Right lobe of liver (tissue), 4 donors: Measurements from ENCODE around the gene DIP2C.

ENCODE experiments used
- POLR2A ChIP-seq: fragments of 450-650 bp; IDR thresholded peaks from one replicate; pipeline ENCODE4 v1.6.1; 2017; ENCODE audit warnings: antibody characterized with exemption, mild to moderate bottlenecking
- TF ChIP-seq, protein P1 (sequence below), 4 donors: fragments of 200-600 bp in 3 of 4; fragments of 450-650 bp in 1 of 4; IDR thresholded peaks; one replicate each; pipeline versions ENCODE4 v1.5.1 to v1.8.0; 2016 to 2022; ENCODE audit warnings: antibody characterized with exemption in 4 of 4, mild to moderate bottlenecking in 2 of 4
- donor health status: DM: no; HTN: no; CAD: no.
- donor health status: DM: no; HTN: no; CAD: no.
- donor health status: DM: no; HTN: yes; CAD: no.

DNA sequence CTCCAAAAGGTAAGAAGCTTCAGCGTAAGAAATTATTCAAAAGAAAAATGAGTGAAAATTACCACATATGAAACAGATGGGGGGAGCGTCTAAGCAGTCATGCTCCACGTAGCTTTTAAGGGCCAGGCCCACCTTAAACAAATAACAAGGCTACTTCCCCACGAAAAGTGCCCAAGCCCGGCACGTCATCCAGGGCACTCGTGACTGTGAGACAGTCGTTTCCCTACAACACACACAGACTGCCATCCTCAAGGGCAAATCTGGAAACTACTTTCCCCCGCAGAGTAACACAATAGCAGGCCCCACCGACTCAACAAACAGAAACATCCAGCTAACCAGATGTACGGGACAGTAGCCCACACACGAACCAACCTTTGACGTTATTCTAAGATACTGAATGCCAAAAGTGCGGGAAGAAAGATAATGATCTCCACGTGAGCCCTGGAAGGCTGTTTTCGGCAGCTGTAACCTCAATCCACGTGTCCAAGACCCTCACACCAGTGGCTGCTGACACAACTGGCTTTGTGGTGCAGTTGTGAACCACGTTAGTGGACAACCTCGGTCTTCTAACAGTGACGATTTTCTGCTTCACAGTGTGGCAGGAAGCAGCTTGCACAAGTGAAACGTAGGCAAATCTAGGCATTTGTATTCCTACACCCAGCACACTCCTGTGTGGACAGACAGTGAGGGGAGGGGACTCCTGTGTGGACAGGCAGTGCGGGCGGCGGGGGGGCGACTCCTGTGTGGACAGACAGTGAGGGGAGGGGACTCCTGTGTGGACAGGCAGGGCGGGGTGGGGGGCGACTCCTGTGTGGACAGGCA is 302.5 kb downstream of the DIP2C start:
- TF ChIP-seq, protein P1, sequence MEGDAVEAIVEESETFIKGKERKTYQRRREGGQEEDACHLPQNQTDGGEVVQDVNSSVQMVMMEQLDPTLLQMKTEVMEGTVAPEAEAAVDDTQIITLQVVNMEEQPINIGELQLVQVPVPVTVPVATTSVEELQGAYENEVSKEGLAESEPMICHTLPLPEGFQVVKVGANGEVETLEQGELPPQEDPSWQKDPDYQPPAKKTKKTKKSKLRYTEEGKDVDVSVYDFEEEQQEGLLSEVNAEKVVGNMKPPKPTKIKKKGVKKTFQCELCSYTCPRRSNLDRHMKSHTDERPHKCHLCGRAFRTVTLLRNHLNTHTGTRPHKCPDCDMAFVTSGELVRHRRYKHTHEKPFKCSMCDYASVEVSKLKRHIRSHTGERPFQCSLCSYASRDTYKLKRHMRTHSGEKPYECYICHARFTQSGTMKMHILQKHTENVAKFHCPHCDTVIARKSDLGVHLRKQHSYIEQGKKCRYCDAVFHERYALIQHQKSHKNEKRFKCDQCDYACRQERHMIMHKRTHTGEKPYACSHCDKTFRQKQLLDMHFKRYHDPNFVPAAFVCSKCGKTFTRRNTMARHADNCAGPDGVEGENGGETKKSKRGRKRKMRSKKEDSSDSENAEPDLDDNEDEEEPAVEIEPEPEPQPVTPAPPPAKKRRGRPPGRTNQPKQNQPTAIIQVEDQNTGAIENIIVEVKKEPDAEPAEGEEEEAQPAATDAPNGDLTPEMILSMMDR (IDR thresholded peaks at IDR 0.05): no peak
- no peak for TF ChIP-seq POLR2A
